ENCODE data around the gene SLAMF1.

Gene SLAMF1

DNA sequence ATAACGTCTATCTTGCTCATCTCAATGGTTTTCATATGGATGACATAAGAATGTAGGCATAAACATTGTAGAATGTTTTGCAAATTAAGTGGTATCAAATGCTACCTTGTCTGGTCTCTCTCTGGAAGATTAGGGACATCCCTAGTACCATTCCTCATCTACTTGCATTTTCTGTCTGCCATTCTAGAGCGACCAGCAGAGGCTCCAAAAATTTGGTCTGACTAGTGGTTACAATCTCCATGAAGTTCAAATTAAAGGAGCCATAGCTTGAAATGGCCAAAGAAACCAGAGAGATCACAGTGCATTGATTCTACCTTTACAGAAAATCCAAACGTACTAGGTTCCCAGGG, 68.7 kb downstream of the SLAMF1 start:
- no peak overlapping the region for H3K27ac ChIP-seq
- in situ Hi-C loops (cut with HindIII; ENCODE audit: low pct_ligation_motif_present, low sequenced_read_pairs): no loop called here
- no peak for TF ChIP-seq CTCF (IDR thresholded peaks at IDR 0.05; ENCODE audit: low read depth, low read length, missing control alignments)
- no peak overlapping the region for H3K4me3 ChIP-seq (ENCODE audit: low read depth, low read length)
- H3K27me3 ChIP-seq (replicated peaks): no peaks in the 10 kb centered on the region
- no peak for DNase-seq
- H3K36me3 ChIP-seq (replicated peaks): no peaks in the 10 kb centered on the region

- H3K27me3 ChIP-seq (replicated peaks): no peaks in the 10 kb centered on the region
- in situ Hi-C loops (cut with HindIII; ENCODE audit: low pct_ligation_motif_present, low sequenced_read_pairs): no loop called here
- TF ChIP-seq CTCF (IDR thresholded peaks at IDR 0.05; ENCODE audit: low read depth, low read length, missing control alignments): no peak
- no peak overlapping the region for H3K4me3 ChIP-seq (ENCODE audit: low read depth, low read length)
- DNase-seq: no peak
- no peak overlapping the region for H3K27ac ChIP-seq
- H3K36me3 ChIP-seq (replicated peaks): no peaks in the 10 kb centered on the region
Observed at GRCh38 chr1:160577671-160578070, 69.2 kb downstream of the SLAMF1 start.

DNA sequence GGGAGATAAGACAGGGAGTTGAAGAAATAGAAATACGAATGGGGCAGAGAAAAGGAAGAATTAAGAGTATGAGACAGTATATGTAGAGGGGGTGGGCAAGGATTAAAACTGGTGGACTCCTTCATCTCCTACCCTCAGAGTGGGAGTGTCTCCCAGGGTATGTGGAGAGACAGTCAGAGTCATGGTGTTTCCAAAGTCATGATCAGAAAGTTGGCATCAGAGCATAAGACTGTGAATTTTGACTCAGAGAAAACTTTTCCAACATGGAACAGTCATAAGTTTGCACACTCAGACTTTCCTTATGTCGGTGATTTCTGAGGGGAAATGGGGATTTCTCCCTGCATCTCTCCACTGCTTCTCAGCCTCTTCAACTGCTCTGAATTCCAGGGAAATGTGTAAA, 70.0 kb downstream of the SLAMF1 start:
- in situ Hi-C loops (cut with HindIII; ENCODE audit: low pct_ligation_motif_present, low sequenced_read_pairs): no loop called here
- no peak for DNase-seq
- Histone ChIP-seq H3K4me3 (ENCODE audit: low read depth, low read length) (no peak overlapping the region), H3K36me3 (replicated peaks) (no peaks in the 10 kb centered on the region), H3K27me3 (replicated peaks) (no peaks in the 10 kb centered on the region), H3K27ac (no peak overlapping the region)
- no peak for TF ChIP-seq CTCF (IDR thresholded peaks at IDR 0.05; ENCODE audit: low read depth, low read length, missing control alignments)

DNA sequence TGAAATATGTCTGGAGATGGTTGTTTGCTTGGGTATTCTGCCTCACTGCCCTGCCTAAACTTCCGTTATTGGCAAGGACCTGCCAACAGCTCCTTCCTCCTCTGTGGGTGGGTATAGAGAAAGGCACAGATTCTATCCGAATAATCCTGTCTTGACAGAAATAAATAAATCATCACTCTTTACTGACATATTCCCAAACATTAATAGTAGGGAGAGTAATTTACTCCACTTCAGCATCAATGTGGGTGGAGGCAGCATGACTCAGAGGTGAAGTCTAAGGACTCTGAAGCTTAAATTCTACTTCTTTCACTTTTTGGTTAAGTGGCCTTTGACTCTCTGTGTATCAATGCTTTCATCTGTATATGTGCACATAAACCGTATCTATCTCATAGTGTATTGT, 70.5 kb downstream of the SLAMF1 start:
- in situ Hi-C loops (cut with HindIII; ENCODE audit: low pct_ligation_motif_present, low sequenced_read_pairs): no loop called here
- Histone ChIP-seq H3K27me3 (replicated peaks) (no peaks in the 10 kb centered on the region), H3K36me3 (replicated peaks) (no peaks in the 10 kb centered on the region), H3K27ac (no peak overlapping the region), H3K4me3 (ENCODE audit: low read depth, low read length) (no peak overlapping the region)
- no peak for DNase-seq
- TF ChIP-seq CTCF (IDR thresholded peaks at IDR 0.05; ENCODE audit: low read depth, low read length, missing control alignments): no peak

DNA sequence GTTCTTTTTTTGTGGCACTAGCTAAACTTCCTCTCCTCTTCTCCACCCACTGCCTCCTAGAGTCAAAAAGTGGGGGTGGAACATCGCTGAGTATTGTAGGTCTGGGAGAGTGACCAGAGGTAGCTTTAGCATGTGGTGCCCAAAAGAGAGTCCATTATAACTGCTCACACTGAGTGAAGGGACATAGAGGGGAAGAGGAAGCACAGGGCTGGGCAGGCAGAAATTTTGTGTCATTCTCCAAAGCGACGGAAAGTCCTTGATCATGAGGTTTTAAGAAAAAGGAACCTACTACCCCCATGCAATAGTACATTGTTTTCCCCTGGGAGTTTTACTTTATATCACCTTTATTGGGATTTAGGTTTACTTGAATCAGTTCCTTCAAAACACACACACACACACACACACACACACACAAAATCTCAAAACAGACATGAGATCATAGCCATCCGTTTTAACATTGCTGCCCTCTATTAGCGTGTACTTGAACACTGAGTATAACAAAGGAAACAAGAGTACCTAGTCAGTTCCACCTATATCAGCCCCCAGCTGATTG, 71.7 kb downstream of the SLAMF1 start:
- in situ Hi-C loops (cut with HindIII; ENCODE audit: low pct_ligation_motif_present, low sequenced_read_pairs): no loop called here
- H3K4me3 ChIP-seq (ENCODE audit: low read depth, low read length): no peak overlapping the region
- H3K27ac ChIP-seq: no peak overlapping the region
- no peak for DNase-seq
- no peaks in the 10 kb centered on the region for H3K27me3 ChIP-seq (replicated peaks)
- no peaks in the 10 kb centered on the region for H3K36me3 ChIP-seq (replicated peaks)
- no peak for TF ChIP-seq CTCF (IDR thresholded peaks at IDR 0.05; ENCODE audit: low read depth, low read length, missing control alignments)

DNA sequence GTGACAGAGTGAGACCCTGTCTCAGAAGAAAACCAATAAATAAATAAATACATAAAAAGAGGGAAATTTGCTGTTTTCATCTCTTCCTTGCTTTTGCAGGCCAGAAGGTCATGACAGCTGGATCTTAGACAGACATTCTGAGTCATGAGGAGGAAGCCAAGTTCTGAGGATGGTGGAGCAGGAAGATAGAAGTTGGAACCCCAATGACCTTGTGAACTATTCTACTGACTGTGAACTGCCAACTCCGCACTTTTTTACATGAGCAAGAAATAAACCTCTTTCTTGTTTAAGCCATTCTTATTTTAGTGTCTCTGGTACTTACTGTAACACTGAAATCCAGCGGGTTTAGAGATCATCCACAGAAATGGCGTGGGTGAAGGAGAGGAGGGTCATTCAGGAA, 76.0 kb downstream of the SLAMF1 start:
- H3K27ac ChIP-seq: no peak overlapping the region
- TF ChIP-seq CTCF (IDR thresholded peaks at IDR 0.05; ENCODE audit: low read depth, low read length, missing control alignments): no peak
- H3K36me3 ChIP-seq (replicated peaks): no peaks in the 10 kb centered on the region
- in situ Hi-C loops (cut with HindIII; ENCODE audit: low pct_ligation_motif_present, low sequenced_read_pairs): no loop called here
- no peak overlapping the region for H3K4me3 ChIP-seq (ENCODE audit: low read depth, low read length)
- H3K27me3 ChIP-seq (replicated peaks): no peaks in the 10 kb centered on the region
- DNase-seq: no peak

All from brain microvascular endothelial cell (primary cell).